GM21825 (cell line): ENCODE data around the gene ZNF365.

Experiments
- ATAC-seq: cut with Tn5 transposase; IDR thresholded peaks from one replicate; pipeline ENCODE4 v1.9.1; 2021; ENCODE audit warnings: mild to moderate bottlenecking, moderate library complexity; ENCODE audit not compliant: unreplicated experiment

ZNF365 gene

GRCh38 chr10:62413652-62414051 is 39.5 kb downstream of the ZNF365 start:
- ATAC-seq = no peak

GRCh38 chr10:62414359-62414758 is 40.2 kb downstream of the ZNF365 start:
- no peak for ATAC-seq

GRCh38 chr10:62422068-62422590 is 48.0 kb downstream of the ZNF365 start:
- no peak for ATAC-seq

GRCh38 chr10:62424026-62424425 is 49.9 kb downstream of the ZNF365 start:
- ATAC-seq = no peak

- no peak for ATAC-seq
Measured at GRCh38 chr10:62426086-62426485, 51.9 kb downstream of the ZNF365 start.

GRCh38 chr10:62426600-62426999 is 52.4 kb downstream of the ZNF365 start:
- no peak for ATAC-seq

GRCh38 chr10:62430881-62431280 is 56.7 kb downstream of the ZNF365 start:
- no peak for ATAC-seq

- peak; percentile 82 for ATAC-seq
Measured at GRCh38 chr10:62433181-62433692, 59.1 kb downstream of the ZNF365 start.

GRCh38 chr10:62433901-62434300 is 59.7 kb downstream of the ZNF365 start:
- no peak for ATAC-seq

- ATAC-seq = no peak
Measured at GRCh38 chr10:62437696-62438095, 63.5 kb downstream of the ZNF365 start.

- no peak for ATAC-seq
Measured at GRCh38 chr10:62442006-62442405, 67.8 kb downstream of the ZNF365 start.

- no peak for ATAC-seq
Measured at GRCh38 chr10:62442894-62443669, 68.9 kb downstream of the ZNF365 start.

GRCh38 chr10:62443866-62444265 is 69.7 kb downstream of the ZNF365 start:
- no peak for ATAC-seq

- ATAC-seq = no peak
Measured at GRCh38 chr10:62446627-62447026, 72.5 kb downstream of the ZNF365 start.

GRCh38 chr10:62450912-62451610 is 76.9 kb downstream of the ZNF365 start:
- no peak for ATAC-seq

GRCh38 chr10:62451611-62451975 is 77.4 kb downstream of the ZNF365 start:
- ATAC-seq = no peak
